Measurements from ENCODE around the gene CCDC192.

- TF ChIP-seq ZBTB48 (tag by site-specific recombination; IDR thresholded peaks at IDR 0.05) (no peak), ZNF555 (tag by site-specific recombination; conservative IDR thresholded peaks at IDR 0.05) (no peak), ZNF175 (tag by site-specific recombination; IDR thresholded peaks at IDR 0.05) (no peak), PRDM1 (tag by site-specific recombination; IDR thresholded peaks at IDR 0.05) (no peak), ZFP37 (tag by site-specific recombination; IDR thresholded peaks at IDR 0.05) (no peak), REPIN1 (tag by site-specific recombination; IDR thresholded peaks at IDR 0.05; ENCODE audit: low read depth) (no peak), ZNF544 (tag by site-specific recombination; IDR thresholded peaks at IDR 0.05) (no peak)
- TF ChIP-seq, protein P1, sequence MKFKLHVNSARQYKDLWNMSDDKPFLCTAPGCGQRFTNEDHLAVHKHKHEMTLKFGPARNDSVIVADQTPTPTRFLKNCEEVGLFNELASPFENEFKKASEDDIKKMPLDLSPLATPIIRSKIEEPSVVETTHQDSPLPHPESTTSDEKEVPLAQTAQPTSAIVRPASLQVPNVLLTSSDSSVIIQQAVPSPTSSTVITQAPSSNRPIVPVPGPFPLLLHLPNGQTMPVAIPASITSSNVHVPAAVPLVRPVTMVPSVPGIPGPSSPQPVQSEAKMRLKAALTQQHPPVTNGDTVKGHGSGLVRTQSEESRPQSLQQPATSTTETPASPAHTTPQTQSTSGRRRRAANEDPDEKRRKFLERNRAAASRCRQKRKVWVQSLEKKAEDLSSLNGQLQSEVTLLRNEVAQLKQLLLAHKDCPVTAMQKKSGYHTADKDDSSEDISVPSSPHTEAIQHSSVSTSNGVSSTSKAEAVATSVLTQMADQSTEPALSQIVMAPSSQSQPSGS (tag by site-specific recombination; IDR thresholded peaks at IDR 0.05; ENCODE audit: low read depth), result no peak
These were observed 107.7 kb downstream of the CCDC192 start for GRCh38 chr5:127810707-127811490.
